Panc1 (cell line): ENCODE measurements around the gene PLCG2. TPM values are rescaled to one million over a fixed set of nuclear protein-coding genes. Genes with fewer than 3 reads are reported as not detected.

ENCODE experiments used
- ATAC-seq: fragments of 200-7000 bp; cut with Tn5 transposase; 2 replicates; pipeline ENCODE4 v1.9.1; 2020; ENCODE audit warnings: mild to moderate bottlenecking, moderate library complexity
- BruUV-seq: library from RNA; stranded (reverse); fragments of 400-500 nt; replicated peaks from 2 replicates; lab custom pipeline; 2021; lab: Mats Ljungman, UMichigan
- CTCF ChIA-PET: fragments of 300-600 bp; sonication (Branson Sonifier 250); formaldehyde crosslinking; loops from one replicate; lab custom pipeline; 2022; ENCODE audit warnings: antibody characterized with exemption; lab: Charles Lee
- POLR2A ChIA-PET: fragments of 300-600 bp; sonication (Branson Sonifier 250); formaldehyde crosslinking; loops from one replicate; lab custom pipeline; 2022; ENCODE audit warnings: antibody characterized with exemption; lab: Charles Lee
- DNase-seq: peaks from one replicate; pipeline ENCODE4 v3.0.0-alpha.2; 2010; ENCODE audit warnings: low read depth, low spot score
- H3K27ac ChIP-seq: 2 replicates; pipeline ENCODE4 v1.5.1; 2011; ENCODE audit warnings: mild to moderate bottlenecking, low read length, inconsistent platforms
- H3K27me3 ChIP-seq: fragments of 200-500 bp; sonication (Bioruptor generic); 2 replicates; pipeline ENCODE4 v1.6.0; 2014; ENCODE audit warnings: low read length, inconsistent platforms; ENCODE audit not compliant: control insufficient read depth, insufficient read depth
- H3K36me3 ChIP-seq: fragments of 200-500 bp; sonication (Bioruptor generic); 2 replicates; pipeline ENCODE4 v1.5.1; 2014; ENCODE audit warnings: inconsistent platforms, mild to moderate bottlenecking, low read length, moderate library complexity; ENCODE audit not compliant: control insufficient read depth, insufficient read depth
- H3K4me1 ChIP-seq: 2 replicates; pipeline ENCODE4 v1.5.1; 2011; ENCODE audit warnings: inconsistent platforms, mild to moderate bottlenecking, low read length, moderate library complexity; ENCODE audit not compliant: control insufficient read depth, insufficient read depth
- H3K4me3 ChIP-seq, 2 experiments: 2 replicates each; pipeline ENCODE4 v1.5.1; 2011 to 2012; ENCODE audit warnings: low read depth in 2 of 2, low read length in 2 of 2, mild to moderate bottlenecking in 2 of 2, inconsistent platforms in 1 of 2, moderate library complexity in 1 of 2
- H3K9me3 ChIP-seq: fragments of 200-500 bp; sonication (Bioruptor generic); 2 replicates; pipeline ENCODE4 v1.5.1; 2014; ENCODE audit warnings: low read depth, mild to moderate bottlenecking, inconsistent platforms, low read length, moderate library complexity; ENCODE audit not compliant: control insufficient read depth, insufficient read depth
- POLR2AphosphoS5 ChIP-seq: IDR thresholded peaks from 2 replicates; pipeline ENCODE4 v1.6.1; 2012; ENCODE audit warnings: mild to moderate bottlenecking, low read depth, low read length, moderate library complexity
- SIN3A ChIP-seq: IDR thresholded peaks from 2 replicates; pipeline ENCODE4 v1.6.1; 2012; ENCODE audit warnings: low read depth, mild to moderate bottlenecking, low read length, moderate library complexity, borderline replicate concordance; ENCODE audit not compliant: insufficient read depth
- TCF7L2 ChIP-seq: IDR thresholded peaks from 2 replicates; pipeline ENCODE4 v1.6.1; 2011; ENCODE audit warnings: mild to moderate bottlenecking, low read depth, low read length, inconsistent platforms
- in situ Hi-C: cut with HindIII; loops from 2 replicates; pipeline ENCODE4 v1.10.0; 2016; ENCODE audit warnings: low sequenced_read_pairs, low pct_unique_long_range_greater_than_20kb
- intact Hi-C: fragments of 100-400 bp; cut with micrococcal nuclease; formaldehyde crosslinking; loops from one replicate; pipeline ENCODE4 v1.10.0; 2022; ENCODE audit not compliant: unreplicated experiment
- total RNA-seq: library from RNA; stranded (reverse); gene quantifications from one replicate; pipeline ENCODE4 v1.2.1, GENCODE V29; 2021; ENCODE audit not compliant: unreplicated experiment
- TF ChIP-seq, protein P1 (sequence below), 2 experiments: IDR thresholded peaks; 2 replicates each; pipeline ENCODE4 v1.6.1; 2011 to 2012; ENCODE audit warnings: low read depth in 2 of 2, control low read depth in 1 of 2, low read length in 1 of 2, mild to moderate bottlenecking in 1 of 2, moderate library complexity in 1 of 2; ENCODE audit not compliant: insufficient read depth in 1 of 2
- TF ChIP-seq, protein P2 (sequence below): fragments of 450-650 bp; IDR thresholded peaks from 2 replicates; pipeline ENCODE4 v1.5.1; 2017; ENCODE audit warnings: mild to moderate bottlenecking

PLCG2 gene
- total RNA-seq, 1 experiment from 2014 or later: 10.8 TPM

DNA sequence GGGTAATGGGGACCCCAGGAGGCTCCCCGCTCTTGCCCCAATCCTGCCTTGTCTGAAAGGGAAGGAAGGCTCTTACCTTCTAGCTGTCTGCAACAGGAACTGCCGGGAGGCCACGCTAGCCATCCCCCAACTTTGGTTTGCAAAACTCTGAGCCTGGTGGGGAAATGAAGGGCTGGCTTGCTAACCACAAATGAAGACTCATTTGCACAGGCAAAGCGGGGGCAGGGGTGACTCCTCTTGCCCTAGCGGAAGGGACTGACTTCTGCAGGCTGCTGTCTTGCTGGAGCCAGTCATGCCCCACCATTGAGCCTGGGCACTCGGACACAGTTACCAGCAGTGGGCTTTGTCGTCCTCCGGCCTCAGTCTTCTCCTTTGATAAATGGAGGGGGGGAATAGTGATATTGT lies 52.6 kb downstream of the PLCG2 start:
- no peak overlapping the region for H3K27ac ChIP-seq
- no peak for DNase-seq
- in situ Hi-C loops: no loop called here
- no peaks in the 10 kb centered on the region for H3K36me3 ChIP-seq
- no TSS peak for BruUV-seq
- intact Hi-C loops: no loop called here
- no peaks in the 10 kb centered on the region for H3K4me1 ChIP-seq
- ATAC-seq: no peak
- ChIA-PET CTCF (no interaction called here), POLR2A (no interaction called here)
- no peaks in the 10 kb centered on the region for H3K27me3 ChIP-seq
- no peak overlapping the region for H3K4me3 ChIP-seq
- TF ChIP-seq SIN3A (no peak), TCF7L2 (no peak), POLR2AphosphoS5 (no peak)
- TF ChIP-seq, protein P1, sequence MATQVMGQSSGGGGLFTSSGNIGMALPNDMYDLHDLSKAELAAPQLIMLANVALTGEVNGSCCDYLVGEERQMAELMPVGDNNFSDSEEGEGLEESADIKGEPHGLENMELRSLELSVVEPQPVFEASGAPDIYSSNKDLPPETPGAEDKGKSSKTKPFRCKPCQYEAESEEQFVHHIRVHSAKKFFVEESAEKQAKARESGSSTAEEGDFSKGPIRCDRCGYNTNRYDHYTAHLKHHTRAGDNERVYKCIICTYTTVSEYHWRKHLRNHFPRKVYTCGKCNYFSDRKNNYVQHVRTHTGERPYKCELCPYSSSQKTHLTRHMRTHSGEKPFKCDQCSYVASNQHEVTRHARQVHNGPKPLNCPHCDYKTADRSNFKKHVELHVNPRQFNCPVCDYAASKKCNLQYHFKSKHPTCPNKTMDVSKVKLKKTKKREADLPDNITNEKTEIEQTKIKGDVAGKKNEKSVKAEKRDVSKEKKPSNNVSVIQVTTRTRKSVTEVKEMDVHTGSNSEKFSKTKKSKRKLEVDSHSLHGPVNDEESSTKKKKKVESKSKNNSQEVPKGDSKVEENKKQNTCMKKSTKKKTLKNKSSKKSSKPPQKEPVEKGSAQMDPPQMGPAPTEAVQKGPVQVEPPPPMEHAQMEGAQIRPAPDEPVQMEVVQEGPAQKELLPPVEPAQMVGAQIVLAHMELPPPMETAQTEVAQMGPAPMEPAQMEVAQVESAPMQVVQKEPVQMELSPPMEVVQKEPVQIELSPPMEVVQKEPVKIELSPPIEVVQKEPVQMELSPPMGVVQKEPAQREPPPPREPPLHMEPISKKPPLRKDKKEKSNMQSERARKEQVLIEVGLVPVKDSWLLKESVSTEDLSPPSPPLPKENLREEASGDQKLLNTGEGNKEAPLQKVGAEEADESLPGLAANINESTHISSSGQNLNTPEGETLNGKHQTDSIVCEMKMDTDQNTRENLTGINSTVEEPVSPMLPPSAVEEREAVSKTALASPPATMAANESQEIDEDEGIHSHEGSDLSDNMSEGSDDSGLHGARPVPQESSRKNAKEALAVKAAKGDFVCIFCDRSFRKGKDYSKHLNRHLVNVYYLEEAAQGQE (IDR thresholded peaks at IDR 0.05; ENCODE audit: insufficient read depth in 1 of 2, low read depth in 2 of 2, low read length in 1 of 2): no peak
- TF ChIP-seq, protein P2, sequence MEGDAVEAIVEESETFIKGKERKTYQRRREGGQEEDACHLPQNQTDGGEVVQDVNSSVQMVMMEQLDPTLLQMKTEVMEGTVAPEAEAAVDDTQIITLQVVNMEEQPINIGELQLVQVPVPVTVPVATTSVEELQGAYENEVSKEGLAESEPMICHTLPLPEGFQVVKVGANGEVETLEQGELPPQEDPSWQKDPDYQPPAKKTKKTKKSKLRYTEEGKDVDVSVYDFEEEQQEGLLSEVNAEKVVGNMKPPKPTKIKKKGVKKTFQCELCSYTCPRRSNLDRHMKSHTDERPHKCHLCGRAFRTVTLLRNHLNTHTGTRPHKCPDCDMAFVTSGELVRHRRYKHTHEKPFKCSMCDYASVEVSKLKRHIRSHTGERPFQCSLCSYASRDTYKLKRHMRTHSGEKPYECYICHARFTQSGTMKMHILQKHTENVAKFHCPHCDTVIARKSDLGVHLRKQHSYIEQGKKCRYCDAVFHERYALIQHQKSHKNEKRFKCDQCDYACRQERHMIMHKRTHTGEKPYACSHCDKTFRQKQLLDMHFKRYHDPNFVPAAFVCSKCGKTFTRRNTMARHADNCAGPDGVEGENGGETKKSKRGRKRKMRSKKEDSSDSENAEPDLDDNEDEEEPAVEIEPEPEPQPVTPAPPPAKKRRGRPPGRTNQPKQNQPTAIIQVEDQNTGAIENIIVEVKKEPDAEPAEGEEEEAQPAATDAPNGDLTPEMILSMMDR: no peak
- H3K9me3 ChIP-seq: no peaks in the 10 kb centered on the region

DNA sequence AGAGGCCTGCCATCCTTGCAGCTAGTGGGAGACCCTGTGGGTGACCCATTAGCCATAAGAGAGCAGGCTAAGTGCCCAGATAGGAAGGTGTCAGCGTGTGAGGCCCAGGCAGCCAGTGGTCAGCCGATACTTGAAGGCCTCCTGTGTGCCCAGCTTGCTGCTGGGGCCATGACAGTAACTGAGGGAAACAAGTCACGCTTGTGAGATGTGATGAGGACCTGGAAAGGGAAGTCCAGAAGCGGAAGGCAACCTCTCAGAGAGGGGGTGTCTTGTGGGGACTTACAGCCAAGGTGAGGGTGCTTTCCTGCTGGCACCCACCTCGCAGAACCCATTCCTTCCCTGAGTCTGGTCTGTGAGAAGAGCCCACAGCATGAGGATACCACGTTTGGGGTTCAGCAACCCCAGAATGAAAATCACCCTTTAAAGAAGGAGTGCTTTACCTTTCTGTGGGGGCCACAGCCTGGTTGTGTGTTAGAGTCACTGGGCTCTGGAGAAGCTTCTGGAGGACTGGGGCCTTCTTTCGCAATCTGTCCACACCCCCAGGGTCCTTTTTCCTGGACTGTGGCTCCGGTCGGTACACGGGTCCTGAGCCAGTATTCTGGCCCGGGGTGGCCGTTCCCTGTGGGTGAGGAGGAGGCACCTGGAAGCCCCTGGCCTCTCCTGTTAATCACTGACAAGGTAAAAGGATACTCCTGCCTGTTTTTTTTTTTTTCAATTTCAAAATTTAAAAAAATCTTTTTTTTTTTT lies 53.9 kb downstream of the PLCG2 start:
- ATAC-seq: no peak
- TF ChIP-seq SIN3A (no peak), TCF7L2 (no peak), POLR2AphosphoS5 (no peak)
- TF ChIP-seq, protein P1 (IDR thresholded peaks at IDR 0.05; ENCODE audit: insufficient read depth in 1 of 2, low read depth in 2 of 2, low read length in 1 of 2): no peak
- TF ChIP-seq, protein P2: no peak
- no peaks in the 10 kb centered on the region for H3K36me3 ChIP-seq
- no peaks in the 10 kb centered on the region for H3K27me3 ChIP-seq
- no peak for DNase-seq
- no TSS peak for BruUV-seq
- in situ Hi-C loops: no loop called here
- no peaks in the 10 kb centered on the region for H3K4me1 ChIP-seq
- no peaks in the 10 kb centered on the region for H3K9me3 ChIP-seq
- H3K27ac ChIP-seq: no peak overlapping the region
- no peak overlapping the region for H3K4me3 ChIP-seq
- intact Hi-C loops: no loop called here
- CTCF ChIA-PET: interaction anchor here (0.6 kb wide), 1 partner anchor 33 kb away, joined by 5 read pairs; no protein-coding TSS in a partner anchor
- POLR2A ChIA-PET: interaction anchor here (0.6 kb wide), 1 partner anchor 23 kb away, joined by 6 read pairs; no protein-coding TSS in a partner anchor
